Osteoblast (primary cell): ENCODE results near the gene FAM83G. TPM values are rescaled to one million over a fixed set of nuclear protein-coding genes. Genes with fewer than 3 reads are reported as not detected.
"Not testable (repeated sequence)": the region's sequence is repeated elsewhere in the genome, so short reads cannot be mapped to it uniquely, and the experiment has no call there.

Experiments
- DNase-seq: peaks from one replicate; pipeline ENCODE4 v3.0.0; 2011; ENCODE audit warnings: low spot score, mixed read lengths; ENCODE audit not compliant: insufficient read length; ENCODE audit errors: missing footprints
- H2AFZ ChIP-seq: 2 replicates; pipeline ENCODE4 v1.6.0; 2011; ENCODE audit warnings: mild to moderate bottlenecking, low read length
- H3K27ac ChIP-seq: 2 replicates; pipeline ENCODE4 v1.5.1; 2011; ENCODE audit warnings: mild to moderate bottlenecking, low read depth, low read length, moderate library complexity
- H3K27me3 ChIP-seq: 2 replicates; pipeline ENCODE4 v1.6.0; 2012; ENCODE audit warnings: mild to moderate bottlenecking, control low read depth, inconsistent platforms, low read length, moderate library complexity; ENCODE audit not compliant: insufficient read depth
- H3K36me3 ChIP-seq: 2 replicates; pipeline ENCODE4 v1.5.1; 2011; ENCODE audit warnings: mild to moderate bottlenecking, low read length, control low read depth, moderate library complexity; ENCODE audit not compliant: insufficient read depth
- H3K4me1 ChIP-seq: 2 replicates; pipeline ENCODE4 v1.5.1; 2011; ENCODE audit warnings: mild to moderate bottlenecking, low read length, control low read depth, moderate library complexity; ENCODE audit not compliant: insufficient read depth
- H3K4me2 ChIP-seq: 2 replicates; pipeline ENCODE4 v1.6.0; 2011; ENCODE audit warnings: mild to moderate bottlenecking, low read length; ENCODE audit not compliant: insufficient read depth
- H3K4me3 ChIP-seq: fragments of 200-600 bp; sonication (generic); 3 replicates; pipeline ENCODE4 v1.5.1; 2012; ENCODE audit warnings: mild to moderate bottlenecking, low read length, inconsistent platforms; ENCODE audit not compliant: insufficient read depth
- H3K79me2 ChIP-seq: 2 replicates; pipeline ENCODE4 v1.6.0; 2012; ENCODE audit warnings: mild to moderate bottlenecking, low read length, control low read depth, inconsistent platforms; ENCODE audit not compliant: insufficient read depth
- H3K9me3 ChIP-seq: 2 replicates; pipeline ENCODE4 v1.5.1; 2011; ENCODE audit warnings: low read depth, low read length, control low read depth
- H4K20me1 ChIP-seq: 2 replicates; pipeline ENCODE4 v1.6.0; 2012; ENCODE audit warnings: mild to moderate bottlenecking, low read length, control low read depth; ENCODE audit not compliant: insufficient read depth
- CTCF ChIP-seq: IDR thresholded peaks from 2 replicates; pipeline ENCODE4 v1.5.1; 2011; ENCODE audit warnings: mild to moderate bottlenecking, low read depth, low read length, moderate library complexity; ENCODE audit errors: extremely low read depth
- total RNA-seq: library from RNA; depleted of rRNA; stranded (reverse); fragments of >200 nt; gene quantifications from 2 replicates; pipeline ENCODE4 v1.2.3, GENCODE V29; 2012

FAM83G gene
- total RNA-seq, 1 donor: 11.6 TPM

GRCh38 chr17:19029740-19030139, 25.2 kb upstream of the FAM83G start:
- not testable (repeated sequence) for H3K36me3 ChIP-seq, H2AFZ ChIP-seq, DNase-seq, H3K4me2 ChIP-seq, H4K20me1 ChIP-seq, H3K27me3 ChIP-seq, H3K4me1 ChIP-seq, H3K27ac ChIP-seq, H3K79me2 ChIP-seq, H3K4me3 ChIP-seq, H3K9me3 ChIP-seq

- not testable (repeated sequence) for H3K27ac ChIP-seq, H3K79me2 ChIP-seq, H3K36me3 ChIP-seq, H3K4me2 ChIP-seq, H3K9me3 ChIP-seq, DNase-seq, H3K4me1 ChIP-seq, H3K4me3 ChIP-seq, H2AFZ ChIP-seq, H4K20me1 ChIP-seq, H3K27me3 ChIP-seq
These were observed 24.1 kb upstream of the FAM83G start for GRCh38 chr17:19028671-19029070.

- no peaks in the 10 kb centered on the region for H3K27me3 ChIP-seq
- H3K4me1 ChIP-seq: no peaks in the 10 kb centered on the region
- H3K4me3 ChIP-seq: no peak overlapping the region
- H3K27ac ChIP-seq: no peak overlapping the region
- H3K79me2 ChIP-seq: no peaks in the 10 kb centered on the region
- peak; percentile 97 for DNase-seq
- H4K20me1 ChIP-seq: no peaks in the 10 kb centered on the region
- no peak overlapping the region for H3K4me2 ChIP-seq
- no peaks in the 10 kb centered on the region for H3K9me3 ChIP-seq
- H3K36me3 ChIP-seq: no peaks in the 10 kb centered on the region
- no peak for TF ChIP-seq CTCF
- no peak overlapping the region for H2AFZ ChIP-seq
These were observed 19.8 kb upstream of the FAM83G start for GRCh38 chr17:19024101-19025078.

- DNase-seq: no peak
- TF ChIP-seq CTCF: no peak
- H3K27me3 ChIP-seq: no peaks in the 10 kb centered on the region
These were observed 18.8 kb upstream of the FAM83G start for GRCh38 chr17:19023209-19023999.

More at GRCh38 chr17:19023209-19023999, 18.8 kb upstream of the FAM83G start:
- H3K27ac ChIP-seq: no peak overlapping the region
- H3K4me3 ChIP-seq: no peak overlapping the region
- H2AFZ ChIP-seq: no peak overlapping the region
- H3K36me3 ChIP-seq: no peaks in the 10 kb centered on the region
- no peaks in the 10 kb centered on the region for H4K20me1 ChIP-seq
- H3K4me2 ChIP-seq: no peak overlapping the region
- no peaks in the 10 kb centered on the region for H3K4me1 ChIP-seq
- H3K9me3 ChIP-seq: no peaks in the 10 kb centered on the region
- H3K79me2 ChIP-seq: no peaks in the 10 kb centered on the region
